ENCODE results near the gene MOGAT2.
"Not testable (repeated sequence)": the region's sequence is repeated elsewhere in the genome, so short reads cannot be mapped to it uniquely, and the experiment has no call there.

Gene MOGAT2

DNA sequence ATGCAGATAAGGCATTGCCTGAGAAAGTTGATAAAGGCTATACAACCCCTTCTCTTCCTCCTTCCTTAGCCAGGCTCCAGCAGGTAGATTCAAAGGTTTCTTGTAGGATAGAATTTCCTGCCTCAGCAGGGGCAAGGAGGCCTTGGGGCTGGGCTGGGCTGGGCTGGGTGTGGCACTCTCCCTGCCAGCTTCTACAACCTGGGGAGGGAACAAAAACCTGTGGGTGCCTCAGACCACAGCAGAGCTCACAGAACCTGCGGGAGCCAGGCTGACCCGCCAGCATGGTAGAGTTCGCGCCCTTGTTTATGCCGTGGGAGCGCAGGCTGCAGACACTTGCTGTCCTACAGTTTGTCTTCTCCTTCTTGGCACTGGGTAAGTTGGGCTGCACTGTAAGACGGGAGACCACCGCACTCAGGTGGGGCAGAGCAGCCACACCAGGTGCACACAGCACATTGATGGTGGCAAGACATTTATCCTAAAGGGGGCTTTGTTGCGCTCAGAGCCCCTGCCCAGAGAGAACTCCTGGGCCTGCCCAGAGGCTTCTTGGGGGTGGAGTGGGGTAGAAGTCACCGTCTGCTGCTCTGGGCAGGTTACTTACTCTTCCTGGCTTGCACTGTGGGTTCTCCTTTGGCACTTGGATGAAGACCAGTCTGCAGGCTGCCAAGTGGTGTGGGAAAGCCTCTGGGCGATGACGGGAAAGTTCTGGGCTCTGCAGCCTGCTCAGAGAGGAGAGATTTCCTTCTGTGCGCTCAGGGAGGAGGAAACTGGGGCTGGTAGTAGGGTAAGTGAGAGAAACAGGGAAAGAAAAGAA is at the start of gene MOGAT2:
TSS of gene MOGAT2 (plus strand) at position 231 of the 811 bp plus-strand sequence. CDS start at position 282, 51 bp downstream.
- DNase-seq (ENCODE audit: extremely low spot score, insufficient read length, low read depth) (no peak), FAIRE-seq (no peak)

DNA sequence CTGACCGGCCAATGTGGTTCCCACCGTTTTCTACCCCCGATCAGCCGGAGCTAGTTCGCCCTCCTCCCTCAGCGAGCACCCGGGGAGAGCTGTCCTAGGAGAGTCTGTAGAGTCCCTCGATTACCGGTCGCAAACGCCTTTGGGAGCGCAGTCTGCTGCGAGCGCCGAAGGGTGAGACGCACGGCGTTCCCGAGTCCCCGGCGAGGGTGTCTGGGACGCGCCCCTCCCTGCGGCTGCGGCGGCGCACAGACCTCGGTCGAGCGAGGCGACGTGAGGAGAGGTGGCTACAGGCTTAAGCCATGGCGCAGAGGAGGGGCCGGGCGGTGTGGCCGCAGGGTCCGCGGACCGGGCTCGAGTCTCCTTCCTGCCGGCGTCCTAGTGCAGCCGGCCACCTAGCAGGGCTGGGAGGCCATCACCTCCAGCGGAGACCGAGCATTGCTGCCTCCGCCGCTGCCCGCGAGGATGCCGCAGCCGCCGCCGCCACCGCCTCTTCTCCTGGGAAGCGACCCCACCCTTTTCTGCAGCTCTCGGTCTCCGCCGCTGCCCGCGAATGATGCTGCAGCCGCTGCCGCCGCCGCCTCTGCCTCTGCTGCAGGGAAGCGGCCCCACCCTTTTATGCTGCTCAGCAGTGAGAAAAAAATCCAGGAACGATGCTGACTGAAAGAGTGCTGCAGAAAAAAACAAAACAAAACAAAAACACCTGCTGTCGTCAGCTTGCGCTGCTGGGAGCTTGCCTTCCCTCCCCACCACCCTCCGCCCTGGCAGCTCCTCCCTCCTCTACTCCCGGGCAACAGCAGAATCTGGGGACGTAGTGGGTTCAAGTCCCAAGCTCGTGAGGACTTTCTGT is 49.0 kb upstream of the MOGAT2 start, which contains the start of gene MAP6:
TSS of gene MAP6 (minus strand) at position 588 of the 847 bp plus-strand sequence. CDS start 669 bp downstream, outside the sequence.
- FAIRE-seq, result no peak
- no peak for DNase-seq (ENCODE audit: extremely low spot score, insufficient read length, low read depth)

DNA sequence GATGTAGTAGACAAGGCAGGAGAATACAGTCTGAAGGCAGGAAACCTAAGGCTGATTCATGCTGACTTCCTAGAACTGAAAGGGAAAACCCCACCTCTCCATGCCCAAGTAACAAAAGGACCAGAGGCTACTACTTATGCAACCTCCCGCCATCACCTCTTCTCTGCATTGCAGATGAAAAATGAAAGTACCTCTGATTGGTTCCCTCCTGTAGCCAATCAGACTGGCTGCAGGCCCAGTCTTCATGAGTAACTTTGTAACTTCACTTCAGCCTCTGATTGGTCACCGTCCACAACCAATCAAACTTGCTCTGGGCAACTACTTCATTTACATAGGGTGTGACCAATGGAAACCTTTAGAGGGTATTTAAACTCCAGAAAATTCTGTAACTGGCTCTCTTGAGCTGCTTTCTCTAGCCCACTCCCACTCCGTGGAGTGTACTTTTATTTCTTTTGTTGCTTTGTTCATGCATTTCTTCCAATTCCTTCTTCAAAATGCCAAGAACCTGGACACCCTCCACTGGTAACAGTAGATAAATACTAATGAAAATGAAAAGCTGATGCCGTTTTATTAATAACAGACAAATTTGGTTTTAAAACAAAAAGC is 43.6 kb upstream of the MOGAT2 start:
- DNase-seq (ENCODE audit: extremely low spot score, insufficient read length, low read depth) (no peak), FAIRE-seq (no peak)

DNA sequence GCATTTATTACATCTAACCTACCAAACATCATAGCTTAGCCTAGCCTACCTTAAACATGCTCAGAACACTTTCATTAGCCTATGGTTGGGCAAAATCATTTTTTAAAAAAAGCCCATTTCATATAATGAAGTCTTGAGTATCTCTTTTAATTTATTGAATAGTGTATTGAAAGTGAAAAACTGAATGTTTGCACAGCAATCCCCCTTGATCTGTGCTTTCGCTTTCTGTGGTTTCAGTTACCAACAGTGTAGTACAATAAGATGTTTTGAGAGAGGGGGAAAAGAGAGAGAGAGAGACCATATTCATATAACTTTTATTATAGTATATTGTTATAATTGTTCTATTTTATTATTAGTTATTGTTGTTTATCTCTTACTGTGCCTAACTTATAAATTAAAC is 40.4 kb upstream of the MOGAT2 start:
- FAIRE-seq (peak; percentile 58), DNase-seq (ENCODE audit: extremely low spot score, insufficient read length, low read depth) (no peak)

DNA sequence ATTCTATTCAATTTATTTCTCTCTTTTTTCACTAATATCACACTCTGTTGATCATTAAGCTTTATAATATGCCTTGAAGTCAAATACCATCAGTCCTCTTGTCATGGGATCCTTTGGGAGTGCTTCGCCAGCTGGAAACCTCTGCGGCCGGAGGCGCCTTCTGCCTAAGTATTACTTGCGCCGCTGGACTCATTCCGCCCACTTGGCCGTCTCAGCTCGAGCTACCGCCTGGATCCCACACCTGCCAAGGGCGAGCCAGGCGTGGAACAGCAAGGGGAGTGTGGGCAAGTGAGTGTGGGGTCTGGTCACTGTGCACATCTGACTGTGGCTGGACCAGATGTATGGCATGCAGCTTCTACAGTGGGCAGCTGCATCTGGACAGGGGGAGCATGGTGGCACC is 39.7 kb upstream of the MOGAT2 start:
- FAIRE-seq, result no peak
- no peak for DNase-seq (ENCODE audit: extremely low spot score, insufficient read length, low read depth)

DNA sequence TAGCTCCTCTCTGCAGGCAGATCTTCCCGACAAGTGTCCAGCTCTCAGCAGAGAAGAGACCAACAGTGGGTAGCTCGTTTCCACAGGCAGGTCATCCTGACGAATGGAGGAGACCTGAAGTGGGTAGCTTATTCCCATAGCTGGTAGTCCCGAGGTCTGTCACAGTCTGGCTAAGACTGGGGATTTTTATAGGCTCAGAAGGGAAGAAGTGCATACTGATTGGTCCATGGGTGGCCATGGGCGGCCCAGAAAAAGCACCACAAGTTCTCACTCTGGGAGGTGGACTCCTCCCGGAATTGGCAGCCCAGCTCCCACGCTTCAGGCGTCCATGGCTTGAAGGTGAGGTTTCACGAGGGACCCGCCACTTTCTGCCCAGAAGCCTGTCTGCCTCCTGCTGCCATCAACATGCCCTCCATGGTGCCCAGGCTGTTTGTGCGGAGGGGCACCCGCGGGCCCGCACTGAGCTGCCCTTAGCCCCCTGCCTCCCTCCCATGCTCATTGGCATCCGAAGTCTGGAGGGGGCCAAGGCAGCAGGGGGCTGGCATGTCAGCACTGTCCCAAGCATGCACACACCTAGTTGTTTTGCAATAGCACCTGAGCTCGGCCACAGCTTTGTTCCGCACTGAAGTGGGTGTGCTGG is 38.9 kb upstream of the MOGAT2 start:
- DNase-seq (ENCODE audit: extremely low spot score, insufficient read length, low read depth) (no peak), FAIRE-seq (no peak)

DNA sequence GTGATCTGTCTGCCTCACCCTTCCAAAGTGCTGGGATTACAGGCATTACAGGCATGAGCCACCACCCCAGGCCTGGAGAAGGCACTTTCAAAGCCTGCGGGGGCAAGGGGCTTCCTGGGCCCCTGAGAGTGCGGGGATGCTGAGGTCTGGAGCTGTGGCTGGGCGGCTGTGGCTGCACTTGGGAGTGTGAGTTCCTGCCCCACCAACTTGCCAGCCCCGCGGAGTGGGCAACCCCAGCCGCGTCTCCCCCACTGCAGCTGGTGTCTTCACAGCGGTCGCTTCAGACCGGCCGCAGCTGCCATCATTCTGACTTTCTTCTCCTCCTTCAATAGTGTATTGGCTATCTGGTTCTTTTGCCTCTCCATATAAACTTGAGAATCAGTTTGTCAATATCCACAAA is 38.1 kb upstream of the MOGAT2 start:
- FAIRE-seq, result no peak
- DNase-seq (ENCODE audit: extremely low spot score, insufficient read length, low read depth), result no peak

DNA sequence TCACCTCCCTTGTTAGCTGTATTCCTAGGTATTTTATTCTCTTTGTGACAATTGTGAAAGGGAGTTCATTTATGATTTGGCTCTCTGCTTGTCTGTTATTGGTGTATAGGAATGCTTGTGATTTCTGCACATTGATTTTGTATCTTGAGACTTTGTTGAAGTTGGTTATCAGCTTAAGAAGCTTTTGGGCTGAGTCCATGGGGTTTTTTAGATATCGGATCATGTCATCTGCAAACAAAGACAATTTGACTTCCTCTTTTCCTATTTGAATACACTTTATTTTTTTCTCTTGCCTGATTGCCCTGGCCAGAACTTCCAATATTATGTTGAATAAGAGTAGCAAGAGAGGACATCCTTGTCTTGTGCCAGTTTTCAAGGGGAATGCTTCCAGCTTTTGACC is 33.8 kb upstream of the MOGAT2 start:
- DNase-seq (ENCODE audit: extremely low spot score, insufficient read length, low read depth); FAIRE-seq: not testable (repeated sequence)

DNA sequence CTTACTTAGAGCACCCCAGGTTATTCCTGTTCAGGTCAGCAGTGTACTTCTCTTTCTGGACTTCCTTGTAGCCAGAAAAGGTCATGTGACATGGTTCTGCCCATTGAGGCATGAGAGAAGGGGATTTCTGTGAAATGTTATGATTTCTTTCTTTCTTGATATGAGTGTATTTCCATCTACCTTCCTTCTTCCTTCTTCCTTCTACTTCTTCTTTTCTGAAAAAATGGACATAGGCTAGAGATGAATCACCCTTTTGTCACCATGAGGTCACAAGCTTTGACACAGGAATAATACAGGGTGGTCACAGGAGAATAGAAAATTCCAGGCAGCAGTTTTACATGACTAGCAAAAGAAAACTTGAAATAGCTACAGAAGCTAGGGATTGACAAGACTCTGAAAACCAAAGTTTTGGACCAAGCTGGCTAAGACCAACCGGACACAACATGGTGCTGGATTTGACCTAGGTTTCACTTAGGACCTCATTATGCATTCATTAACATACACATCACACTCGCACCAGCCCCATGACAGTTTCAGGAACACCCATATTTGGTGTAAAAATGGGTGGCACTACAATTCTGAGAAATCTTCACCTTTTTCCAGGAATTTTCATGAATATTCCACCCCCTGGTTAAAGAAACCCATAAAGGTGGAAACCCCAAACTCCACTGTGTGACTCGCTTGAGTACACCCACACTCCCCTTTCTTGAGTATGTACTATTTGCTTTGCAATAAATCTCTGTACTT is 27.6 kb upstream of the MOGAT2 start:
- DNase-seq (ENCODE audit: extremely low spot score, insufficient read length, low read depth), result no peak

DNA sequence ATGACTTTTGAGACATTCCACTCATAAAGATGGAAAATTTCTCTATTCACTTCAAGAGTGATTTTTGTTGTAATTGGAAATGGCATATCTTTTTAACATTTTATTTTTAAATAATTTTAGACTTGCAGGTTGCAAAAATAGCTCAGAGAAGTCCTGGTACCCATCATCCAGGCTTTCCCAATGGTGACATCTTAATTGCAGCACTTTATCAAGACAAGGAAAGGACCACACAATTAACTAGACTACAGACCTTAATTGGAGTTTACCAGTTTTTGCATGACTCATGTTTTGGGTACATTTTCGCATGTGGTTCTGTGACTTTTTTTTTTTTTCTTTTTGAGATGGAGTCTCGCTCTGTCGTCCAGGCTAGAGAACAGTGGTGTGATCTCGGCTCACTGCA is 25.8 kb upstream of the MOGAT2 start:
- DNase-seq (ENCODE audit: extremely low spot score, insufficient read length, low read depth), result no peak
- FAIRE-seq, result no peak

More for the DNA sequence above, 27.6 kb upstream of the MOGAT2 start:
- FAIRE-seq, result peak; percentile 82

DNA sequence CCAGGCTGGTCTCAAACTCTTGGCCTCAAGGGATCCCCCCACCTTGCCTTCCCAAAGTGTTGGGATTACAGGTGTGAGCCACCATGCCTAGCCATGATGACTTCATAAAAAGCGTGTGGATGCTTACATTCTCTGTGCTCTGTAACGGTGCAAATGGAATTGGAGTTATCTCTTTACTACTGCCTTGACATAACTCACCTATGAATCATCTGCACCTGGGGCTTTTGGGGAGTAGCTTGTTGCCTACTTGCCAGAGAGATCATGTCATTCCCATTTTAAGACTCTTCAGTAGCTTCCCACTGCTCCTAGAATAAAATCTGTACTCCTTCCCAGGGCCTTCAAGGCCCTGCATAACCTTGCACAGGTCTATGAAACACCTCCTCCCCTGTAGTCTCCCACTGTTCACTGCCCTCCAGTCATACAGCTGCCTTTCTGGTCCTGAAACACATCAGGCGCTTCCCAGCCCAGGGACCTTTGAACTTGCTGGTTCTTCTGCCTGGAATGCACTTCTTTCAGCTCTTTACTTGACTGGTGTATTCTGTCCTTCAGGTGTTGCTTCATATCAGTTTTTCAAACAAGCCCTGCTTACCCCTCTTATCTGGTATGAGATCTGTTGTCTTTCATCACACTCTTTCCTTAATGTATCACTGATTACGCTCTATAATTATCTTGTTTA is 19.6 kb upstream of the MOGAT2 start:
- DNase-seq (ENCODE audit: extremely low spot score, insufficient read length, low read depth), result no peak
- no peak for FAIRE-seq

DNA sequence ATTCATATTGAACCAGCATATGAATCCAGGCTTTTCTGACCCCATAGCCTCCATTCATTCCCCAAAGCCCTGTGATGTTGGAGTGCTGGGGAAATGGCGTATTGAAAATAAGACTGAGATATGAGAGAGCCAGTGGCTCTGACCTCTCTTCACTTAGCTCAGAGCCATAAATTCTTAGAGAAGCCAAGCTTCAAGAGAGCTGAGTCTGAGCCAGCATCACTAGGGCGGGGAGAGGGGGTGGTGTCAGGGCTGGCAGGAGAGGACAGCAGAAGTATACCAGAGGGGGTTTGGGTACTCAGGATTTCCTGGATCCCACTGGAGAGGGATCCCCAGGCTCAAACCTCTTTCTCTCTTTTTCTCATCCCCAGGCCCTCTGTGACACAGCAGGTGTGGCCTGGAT is 16.7 kb upstream of the MOGAT2 start:
- FAIRE-seq, result no peak
- no peak for DNase-seq (ENCODE audit: extremely low spot score, insufficient read length, low read depth)

DNA sequence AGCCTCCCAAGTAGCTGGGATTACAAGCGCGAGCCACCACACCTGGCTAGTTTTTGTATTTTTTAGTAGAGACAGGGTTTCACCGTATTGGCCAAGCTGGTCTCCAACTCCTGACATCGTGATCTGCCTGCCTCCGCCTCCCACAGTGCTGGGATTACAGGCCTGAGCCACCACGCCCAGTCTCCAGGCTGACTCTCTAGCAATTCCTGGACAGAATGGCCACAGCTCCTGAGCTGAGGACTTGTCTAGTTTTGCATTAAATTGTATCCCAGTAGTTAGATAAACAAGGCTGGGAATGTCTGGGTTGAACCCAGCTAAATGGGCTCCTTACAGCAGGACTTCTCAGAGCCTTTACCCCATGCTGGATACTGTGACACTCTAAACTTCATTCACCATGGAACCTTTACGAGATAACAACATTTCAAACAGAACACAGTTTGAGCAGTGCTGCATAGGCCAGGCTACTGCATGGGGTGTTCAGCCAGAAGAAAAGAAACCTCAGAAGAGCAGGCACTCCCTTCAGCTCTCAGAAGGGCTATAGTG is 13.9 kb upstream of the MOGAT2 start:
- DNase-seq (ENCODE audit: extremely low spot score, insufficient read length, low read depth), result no peak
- no peak for FAIRE-seq

DNA sequence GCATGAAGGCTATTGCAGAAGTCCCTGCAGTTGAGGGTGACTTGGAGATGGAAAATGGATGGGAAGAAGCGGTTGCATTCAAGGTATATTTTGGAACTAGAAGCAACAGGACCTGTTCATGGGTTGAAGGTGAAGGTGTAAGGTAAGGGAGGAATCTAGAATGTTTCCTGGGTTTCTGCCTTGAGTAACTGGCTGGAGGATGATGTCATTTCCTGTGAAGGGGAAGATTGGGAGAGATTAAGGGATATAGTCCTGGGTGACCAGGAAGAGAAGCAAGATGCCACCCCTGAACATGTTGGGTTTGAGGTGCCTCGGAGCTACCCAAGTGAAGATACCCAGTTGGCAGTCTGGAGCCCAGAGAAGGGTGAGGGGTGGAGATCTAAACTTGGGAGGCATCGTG is 12.1 kb upstream of the MOGAT2 start:
- FAIRE-seq (no peak), DNase-seq (ENCODE audit: extremely low spot score, insufficient read length, low read depth) (no peak)

DNA sequence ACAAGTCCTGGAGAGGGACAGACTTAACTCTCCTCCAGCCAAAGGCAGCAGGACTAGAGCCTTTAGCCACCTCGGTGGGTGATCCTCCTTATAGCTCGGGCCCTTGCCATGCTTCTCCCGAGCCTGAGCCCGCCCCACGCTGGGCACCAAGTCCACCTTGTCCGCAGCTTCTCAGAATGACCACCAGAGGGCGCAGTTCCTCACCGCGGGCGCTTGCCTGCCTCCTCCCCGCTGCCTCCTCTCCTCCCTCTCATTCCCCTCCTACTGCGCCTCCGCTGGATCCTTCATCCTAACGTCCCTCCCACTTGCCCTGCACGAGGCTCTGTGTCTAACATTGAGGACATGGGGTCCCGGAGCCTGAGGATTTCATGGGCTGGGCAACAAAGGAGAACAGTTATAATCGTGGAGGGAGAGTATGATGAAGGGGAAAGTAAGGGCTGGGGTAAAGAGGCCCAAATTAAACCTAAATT is 11.3 kb upstream of the MOGAT2 start:
- peak; percentile 82 for FAIRE-seq

DNA sequence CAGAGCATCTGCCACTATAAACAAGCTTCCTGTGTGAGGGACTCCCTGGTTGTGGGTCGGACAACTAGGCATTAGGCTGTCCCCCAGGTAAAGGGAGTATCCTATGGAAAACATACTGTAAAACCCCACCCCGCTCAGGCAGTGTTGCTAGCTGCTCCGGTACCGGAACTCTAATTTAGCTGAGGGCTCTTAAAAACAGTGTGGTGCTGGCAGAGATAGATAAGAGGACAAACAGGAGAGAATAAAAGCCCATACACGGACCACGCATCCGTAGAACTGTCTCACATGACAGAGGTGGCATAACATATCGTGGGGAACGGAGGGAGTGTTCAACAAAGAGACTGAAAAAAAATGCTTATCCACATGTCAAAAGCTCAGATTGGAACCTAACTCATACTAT is 3.4 kb upstream of the MOGAT2 start:
- DNase-seq (ENCODE audit: extremely low spot score, insufficient read length, low read depth) (no peak), FAIRE-seq (no peak)

More for the DNA sequence above, 11.3 kb upstream of the MOGAT2 start:
- peak; percentile 64 for DNase-seq (ENCODE audit: extremely low spot score, insufficient read length, low read depth)

DNA sequence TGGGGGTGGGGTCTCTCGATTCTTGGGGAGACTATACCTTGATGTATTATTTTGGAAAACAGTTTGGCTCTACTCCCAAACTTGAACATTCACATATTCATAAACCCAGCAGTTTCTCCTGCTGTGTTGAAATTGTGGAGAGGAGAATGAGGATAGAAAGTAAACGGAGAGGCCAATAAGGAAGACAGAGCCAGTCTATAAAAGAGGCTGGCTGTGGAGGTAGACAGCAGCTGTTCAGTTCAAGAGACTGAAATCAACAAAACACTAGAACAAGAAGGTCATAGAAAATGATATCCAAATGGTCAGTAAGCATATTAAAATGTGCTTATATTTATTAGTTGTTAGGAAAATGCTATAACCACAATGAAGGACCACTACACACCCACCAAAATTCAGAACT is 1.9 kb upstream of the MOGAT2 start:
- DNase-seq (ENCODE audit: extremely low spot score, insufficient read length, low read depth), result no peak
- no peak for FAIRE-seq

DNA sequence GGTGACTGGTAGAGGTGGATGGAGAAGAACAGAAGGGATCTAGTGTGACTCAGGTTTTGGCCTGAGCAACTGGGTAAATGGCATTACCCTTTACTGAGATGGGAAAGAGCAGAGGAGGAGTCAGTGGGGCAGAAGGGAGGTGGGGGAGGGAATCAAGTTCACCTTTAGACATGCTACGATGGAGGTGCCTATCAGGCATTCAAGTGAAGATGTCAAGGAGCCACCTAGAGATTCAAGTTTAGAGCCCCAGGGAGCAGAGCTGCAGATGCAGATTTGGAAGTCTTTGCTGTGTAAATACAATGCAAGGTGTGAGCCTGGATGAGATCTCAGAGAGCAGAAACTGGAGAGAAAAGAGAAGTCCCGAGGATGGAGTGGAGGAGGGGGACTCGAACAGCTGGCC is 979 bp upstream of the MOGAT2 start:
- no peak for DNase-seq (ENCODE audit: extremely low spot score, insufficient read length, low read depth)
- FAIRE-seq, result no peak
